H1 (cell line): ENCODE measurements around the gene TRIM27. TPM values are rescaled to one million over a fixed set of nuclear protein-coding genes. Genes with fewer than 3 reads are reported as not detected.

ENCODE experiments used
- CTCF ChIA-PET: fragments of 300-600 bp; sonication (Branson Sonifier 250); formaldehyde crosslinking; loops from one replicate; lab custom pipeline; 2021; ENCODE audit not compliant: partially characterized antibody; lab: Charles Lee
- POLR2A ChIA-PET: fragments of 300-600 bp; sonication (Branson Sonifier 250); formaldehyde crosslinking; loops from one replicate; lab custom pipeline; 2021; ENCODE audit warnings: inconsistent platforms; ENCODE audit not compliant: partially characterized antibody; lab: Charles Lee
- DNase-seq, 2 experiments: peaks; one replicate each; pipeline versions ENCODE4 v3.0.0 to v3.0.0-alpha.2; 2010 to 2022; ENCODE audit warnings: low spot score in 2 of 2, low read depth in 1 of 2, mixed read lengths in 1 of 2
- FAIRE-seq: peaks from 2 replicates; lab custom pipeline; 2011; peaks lifted over from hg19 to GRCh38; lab: Jason Lieb, UNC
- H2AFZ ChIP-seq: 2 replicates; pipeline ENCODE4 v1.8.1; 2012; ENCODE audit warnings: low read length, inconsistent platforms
- H2AK5ac ChIP-seq: 2 replicates; pipeline ENCODE4 v1.6.1; 2013; ENCODE audit warnings: low read depth, low read length
- H2BK120ac ChIP-seq: replicated peaks from 2 replicates; pipeline ENCODE3; 2013; ENCODE audit warnings: low read depth, low read length, inconsistent platforms
- H2BK12ac ChIP-seq: 2 replicates; pipeline ENCODE4 v1.6.1; 2013; ENCODE audit warnings: low read depth, low read length
- H2BK15ac ChIP-seq: 2 replicates; pipeline ENCODE4 v1.6.1; 2013; ENCODE audit warnings: low read length
- H2BK20ac ChIP-seq: 2 replicates; pipeline ENCODE4 v1.6.1; 2013; ENCODE audit warnings: low read length
- H2BK5ac ChIP-seq: 2 replicates; pipeline ENCODE4 v1.6.1; 2013; ENCODE audit warnings: low read depth, low read length
- H3K14ac ChIP-seq: 2 replicates; pipeline ENCODE4 v1.6.1; 2013; ENCODE audit warnings: inconsistent platforms; ENCODE audit not compliant: insufficient read length
- H3K18ac ChIP-seq: 2 replicates; pipeline ENCODE4 v1.6.1; 2013; ENCODE audit warnings: low read length; ENCODE audit errors: extremely low read depth
- H3K23ac ChIP-seq: 2 replicates; pipeline ENCODE4 v1.6.1; 2013; ENCODE audit warnings: inconsistent platforms; ENCODE audit not compliant: insufficient read length
- H3K23me2 ChIP-seq: 2 replicates; pipeline ENCODE4 v1.6.1; 2013; ENCODE audit warnings: low read depth, low read length
- H3K27ac ChIP-seq: 2 replicates; pipeline ENCODE4 v1.6.1; 2011; ENCODE audit warnings: low read depth, low read length, inconsistent platforms
- H3K27me3 ChIP-seq, 4 experiments: replicated peaks in 1 of 4; 1 replicate in 1 of 4; 2 replicates in 3 of 4; pipeline versions ENCODE4 v1.6.1 to v1.8.1; 2011 to 2013; ENCODE audit warnings: low read length in 3 of 4, mild to moderate bottlenecking in 3 of 4, inconsistent platforms in 2 of 4, mixed read lengths in 2 of 4, moderate library complexity in 1 of 4; ENCODE audit not compliant: control insufficient read depth in 3 of 4, insufficient read depth in 3 of 4; ENCODE audit errors: extremely low read depth in 1 of 4
- H3K36me3 ChIP-seq, 4 experiments: 2 replicates each; pipeline versions ENCODE4 v1.6.1 to v1.8.1; 2011 to 2013; ENCODE audit warnings: mild to moderate bottlenecking in 4 of 4, low read length in 3 of 4, moderate library complexity in 2 of 4, control low read depth in 1 of 4, inconsistent platforms in 1 of 4; ENCODE audit not compliant: insufficient read depth in 4 of 4, control insufficient read depth in 2 of 4
- H3K4ac ChIP-seq: replicated peaks from 2 replicates; pipeline ENCODE3; 2013; ENCODE audit warnings: low read length, low read depth, mixed read lengths, inconsistent platforms; ENCODE audit not compliant: insufficient read length
- H3K4me1 ChIP-seq, 4 experiments: replicated peaks in 1 of 4; 1 replicate in 1 of 4; 2 replicates in 3 of 4; pipeline versions ENCODE4 v1.6.1 to v1.8.1; 2011 to 2013; ENCODE audit warnings: low read length in 3 of 4, inconsistent platforms in 2 of 4, mixed read lengths in 1 of 4; ENCODE audit not compliant: insufficient read depth in 4 of 4, control insufficient read depth in 3 of 4
- H3K4me2 ChIP-seq, 2 experiments: 2 replicates each; pipeline versions ENCODE4 v1.6.1 to v1.8.1; 2011 to 2013; ENCODE audit warnings: low read depth in 2 of 2, low read length in 2 of 2, control low read depth in 1 of 2, inconsistent platforms in 1 of 2, mild to moderate bottlenecking in 1 of 2; ENCODE audit not compliant: insufficient read depth in 1 of 2
- H3K4me3 ChIP-seq, 4 experiments: fragments of 200-600, 300-600 bp in 1 of 4; sonication (generic), shearing (Covaris generic), sonication (Bioruptor Twin) in 1 of 4; 2 replicates each; pipeline versions ENCODE4 v1.5.1 to v1.8.1; 2011 to 2016; ENCODE audit warnings: low read length in 4 of 4, low read depth in 3 of 4, control low read depth in 2 of 4, inconsistent platforms in 2 of 4, mild to moderate bottlenecking in 2 of 4, mixed read lengths in 1 of 4, moderate library complexity in 1 of 4; ENCODE audit not compliant: insufficient read depth in 2 of 4; ENCODE audit errors: extremely low read depth in 1 of 4
- H3K56ac ChIP-seq: replicated peaks from 2 replicates; pipeline ENCODE3; 2013; ENCODE audit warnings: low read depth, mild to moderate bottlenecking, mixed read lengths, low read length, inconsistent platforms; ENCODE audit not compliant: insufficient read length
- H3K79me1 ChIP-seq: 2 replicates; pipeline ENCODE4 v1.6.1; 2013; ENCODE audit warnings: low read depth, low read length, control low read depth
- H3K79me2 ChIP-seq, 2 experiments: 2 replicates each; pipeline versions ENCODE4 v1.6.1 to v1.8.1; 2012 to 2013; ENCODE audit warnings: low read length in 2 of 2, mild to moderate bottlenecking in 2 of 2, inconsistent platforms in 1 of 2; ENCODE audit not compliant: insufficient read depth in 2 of 2, control insufficient read depth in 1 of 2
- H3K9ac ChIP-seq, 4 experiments: replicated peaks in 1 of 4; 1 replicate in 1 of 4; 2 replicates in 3 of 4; pipeline versions ENCODE4 v1.6.1 to v1.8.1; 2011 to 2013; ENCODE audit warnings: low read depth in 3 of 4, low read length in 3 of 4, control low read depth in 2 of 4, mild to moderate bottlenecking in 2 of 4, moderate library complexity in 2 of 4, inconsistent platforms in 1 of 4; ENCODE audit errors: extremely low read depth in 1 of 4
- H3K9me3 ChIP-seq, 2 experiments: 2 replicates each; pipeline versions ENCODE4 v1.6.1 to v1.8.1; 2012 to 2013; ENCODE audit warnings: mild to moderate bottlenecking in 2 of 2, moderate library complexity in 2 of 2, control low read depth in 1 of 2, inconsistent platforms in 1 of 2, low read depth in 1 of 2, low read length in 1 of 2, mixed read lengths in 1 of 2; ENCODE audit not compliant: insufficient read depth in 2 of 2
- H4K20me1 ChIP-seq, 2 experiments: replicated peaks in 1 of 2; 2 replicates each; pipeline versions ENCODE3 to v1.8.1; 2011 to 2013; ENCODE audit warnings: inconsistent platforms in 2 of 2, low read length in 2 of 2, mild to moderate bottlenecking in 1 of 2; ENCODE audit not compliant: insufficient read depth in 2 of 2, control insufficient read depth in 1 of 2
- H4K5ac ChIP-seq: 2 replicates; pipeline ENCODE4 v1.6.1; 2013; ENCODE audit warnings: low read length, low read depth, mixed read lengths, inconsistent platforms; ENCODE audit not compliant: insufficient read length
- H4K8ac ChIP-seq: 2 replicates; pipeline ENCODE4 v1.8.0; 2013; ENCODE audit warnings: mild to moderate bottlenecking, moderate library complexity, low read length, inconsistent platforms; ENCODE audit not compliant: insufficient read depth; ENCODE audit errors: extremely low read depth
- H4K91ac ChIP-seq: replicated peaks from 2 replicates; pipeline ENCODE3; 2013; ENCODE audit warnings: low read length, mixed read lengths, inconsistent platforms; ENCODE audit not compliant: insufficient read length
- CEBPB ChIP-seq: IDR thresholded peaks from 2 replicates; pipeline ENCODE4 v1.6.1; 2012; ENCODE audit warnings: low read depth, low read length
- FOSL1 ChIP-seq: IDR thresholded peaks from 2 replicates; pipeline ENCODE4 v1.6.1; 2011; ENCODE audit warnings: mild to moderate bottlenecking, low read depth, low read length, moderate library complexity; ENCODE audit not compliant: insufficient read depth
- HDAC6 ChIP-seq: IDR thresholded peaks from one replicate; pipeline ENCODE4 v1.7.1; 2012; ENCODE audit warnings: low read depth, mild to moderate bottlenecking, inconsistent platforms, low read length, moderate library complexity
- MAFK ChIP-seq: IDR thresholded peaks from 2 replicates; pipeline ENCODE4 v1.6.1; 2012; ENCODE audit warnings: low read depth, mild to moderate bottlenecking, improper control_type of control experiment, low read length
- POLR2AphosphoS5 ChIP-seq: IDR thresholded peaks from 2 replicates; pipeline ENCODE4 v1.6.1; 2011; ENCODE audit warnings: low read depth, low read length
- SIN3A ChIP-seq, 2 experiments: IDR thresholded peaks in 1 of 2; conservative IDR thresholded peaks in 1 of 2; 2 replicates each; pipeline ENCODE4 v1.6.1; 2011 to 2012; ENCODE audit warnings: low read length in 2 of 2, improper control_type of control experiment in 1 of 2, low read depth in 1 of 2, mild to moderate bottlenecking in 1 of 2
- TAF1 ChIP-seq: IDR thresholded peaks from 2 replicates; pipeline ENCODE4 v1.6.1; 2011; ENCODE audit warnings: mild to moderate bottlenecking, low read depth, low read length
- TBP ChIP-seq: IDR thresholded peaks from 2 replicates; pipeline ENCODE4 v1.6.1; 2011; ENCODE audit warnings: low read depth, low read length, improper control_type of control experiment
- TEAD4 ChIP-seq: IDR thresholded peaks from 2 replicates; pipeline ENCODE4 v1.6.1; 2012; ENCODE audit warnings: low read depth, low read length, inconsistent platforms, mixed read lengths
- YY1 ChIP-seq: IDR thresholded peaks from 2 replicates; pipeline ENCODE4 v1.6.1; 2011; ENCODE audit warnings: low read depth, mild to moderate bottlenecking, low read length
- WGBS, 2 experiments: shearing (Covaris generic) in 1 of 2; methylation state at CpG; one replicate each; pipeline versions ENCODE4 v1.1.6 to v1.1.7; 2013 to 2015; ENCODE audit warnings: low lambda C conversion rate in 2 of 2, mixed read lengths in 2 of 2, inconsistent platforms in 1 of 2, low coverage in 1 of 2, missing lambda C conversion rate in 1 of 2; ENCODE audit not compliant: insufficient replicate concordance in 2 of 2, insufficient coverage in 1 of 2, insufficient read length in 1 of 2; ENCODE audit errors: extremely low coverage in 1 of 2, missing lambda C conversion rate in 1 of 2; 5-methylcytosine and 5-hydroxymethylcytosine counted together
- polyA plus RNA-seq, 7 experiments: library from polyadenylated mRNA; depleted of rRNA in 3 of 7; stranded (reverse) in 5 of 7; unstranded in 2 of 7; fragments of >200 nt in 5 of 7; fragments of 200-250 nt in 2 of 7; gene quantifications; 1 replicate in 5 of 7; 2 replicates in 1 of 7; 4 replicates in 1 of 7; pipeline versions ENCODE4 v1.2.1 to v1.2.3, GENCODE V29; 2011 to 2013; ENCODE audit warnings: missing spikeins in 2 of 7, mixed read lengths in 2 of 7
- total RNA-seq: library from RNA; stranded (reverse); fragmentation: NEBNext Ultra II Directional; extraction: Animal tissue kit (Norgen Biotek cat#: 25700); gene quantifications from 2 replicates; pipeline ENCODE4 v1.2.1, GENCODE V29; 2021
- TF ChIP-seq, protein P1 (sequence below): IDR thresholded peaks from 2 replicates; pipeline ENCODE4 v1.6.1; 2012; ENCODE audit warnings: inconsistent platforms

TRIM27 gene
- total and polyA plus RNA-seq, 2 of the 8 experiments (the other 6 are each of a cell fraction or from before 2014, with no cell fraction given), result 76.4 to 85.9 TPM

DNA sequence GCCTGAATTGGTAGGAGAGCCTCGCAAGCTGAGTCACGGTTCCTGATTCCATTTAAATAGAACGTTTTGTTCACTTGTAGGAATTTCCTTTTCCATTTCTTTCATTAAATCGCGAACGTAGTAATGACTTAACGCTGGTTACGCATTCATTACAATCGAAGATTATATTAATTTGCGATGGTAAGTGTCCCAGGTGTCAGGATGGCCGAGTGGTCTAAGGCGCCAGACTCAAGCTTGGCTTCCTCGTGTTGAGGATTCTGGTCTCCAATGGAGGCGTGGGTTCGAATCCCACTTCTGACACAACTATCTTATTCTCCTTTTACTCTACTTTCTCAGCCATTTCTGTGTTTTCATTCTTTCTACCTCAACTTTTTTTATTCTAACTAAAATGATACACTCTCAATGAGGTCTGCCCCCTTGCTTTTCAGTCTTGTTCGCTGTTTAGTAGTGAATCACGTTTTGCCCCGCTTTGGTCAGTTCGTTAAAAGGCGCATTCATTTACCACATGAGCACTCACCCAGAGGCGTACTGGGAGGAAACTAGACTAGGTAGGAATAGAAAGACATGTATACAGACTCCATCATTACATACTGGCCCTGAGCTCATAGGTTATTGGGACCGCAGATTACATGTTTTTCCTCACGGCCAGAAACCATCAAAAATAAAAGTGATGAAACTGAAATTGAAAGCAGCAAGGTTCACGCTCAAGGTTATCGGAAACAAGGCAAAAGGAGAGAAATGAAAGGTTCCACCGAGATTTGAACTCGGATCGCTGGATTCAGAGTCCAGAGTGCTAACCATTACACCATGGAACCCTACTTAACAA is 17.3 kb upstream of the TRIM27 start:
- Histone ChIP-seq H3K23ac (no peak overlapping the region), H2BK20ac (no peak overlapping the region), H2BK5ac (0 out of 2 replicates have a peak overlapping the region, but pooled peaks have one; percentile 57), H4K20me1 (no peaks in the 10 kb centered on the region), H3K4ac (no peak overlapping the region), H2AK5ac (no peak overlapping the region), H3K14ac (no peak overlapping the region), H3K27me3 (no peaks in the 10 kb centered on the region), H3K4me1 (no peaks in the 10 kb centered on the region), H2BK15ac (no peak overlapping the region), H3K4me3 (peak overlapping the region; percentile 50 to 90 (median 71)), H3K4me2 (peak overlapping the region; percentile 76 to 86), H2BK12ac (no peak overlapping the region), H3K36me3 (no peaks in the 10 kb centered on the region), H3K56ac (no peak overlapping the region), H2BK120ac (no peak overlapping the region), H3K23me2 (peaks cover 3% of the 10 kb centered on the region; the same call in 1 of the 2 replicates), H3K27ac (no peak overlapping the region), H4K5ac (no peak overlapping the region), H3K9me3 (no peaks in the 10 kb centered on the region), H4K91ac (no peak overlapping the region), H3K18ac (no peak overlapping the region), H3K79me1 (no peaks in the 10 kb centered on the region), H4K8ac (no peak overlapping the region), H3K79me2 (no peaks in the 10 kb centered on the region), H2AFZ (0 out of 2 replicates have a peak overlapping the region, but pooled peaks have one; percentile 78), H3K9ac (peak overlapping the region; percentile 31 to 80 (median 57); a peak in 5 of 7 replicates)
- DNase-seq (peak; percentile 70 to 93), FAIRE-seq (peak; percentile 75)
- WGBS, 2 experiments, result 1% methylated on average over 28 of the region's 28 CpGs; no CpG with 5 or more reads in 1 of the 2 experiments
- ChIA-PET CTCF (interaction anchor here (0.7 to 2.4 kb wide), 6 partner anchors 14 to 43 kb away, joined by 3 to 8 read pairs (median 4); partner anchors contain the start of gene TRIM27), POLR2A (interaction anchor here (0.6 to 6.3 kb wide), 12 partner anchors 17 to 1048 kb away, joined by 3 to 53 read pairs (median 4); partner anchors contain the start of gene TRIM27)
- TF ChIP-seq TEAD4 (peak; percentile 75), POLR2AphosphoS5 (no peak), YY1 (peak; percentile 75), FOSL1 (no peak), SIN3A (conservative IDR thresholded peaks at IDR 0.05 in 1 of 2, IDR thresholded peaks at IDR 0.05 in 1 of 2; ENCODE audit: low read depth in 1 of 2, low read length in 2 of 2) (0 out of 4 replicates have a peak, but pooled peaks have one; percentile 1 to 36), TAF1 (0 out of 2 replicates have a peak, but pooled peaks have one; percentile 20), MAFK (peak; percentile 87), HDAC6 (no peak), CEBPB (peak; percentile 69; the same call in 1 of the 2 replicates), TBP (peak; percentile 99)
- TF ChIP-seq, protein P1, sequence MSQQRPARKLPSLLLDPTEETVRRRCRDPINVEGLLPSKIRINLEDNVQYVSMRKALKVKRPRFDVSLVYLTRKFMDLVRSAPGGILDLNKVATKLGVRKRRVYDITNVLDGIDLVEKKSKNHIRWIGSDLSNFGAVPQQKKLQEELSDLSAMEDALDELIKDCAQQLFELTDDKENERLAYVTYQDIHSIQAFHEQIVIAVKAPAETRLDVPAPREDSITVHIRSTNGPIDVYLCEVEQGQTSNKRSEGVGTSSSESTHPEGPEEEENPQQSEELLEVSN, result 0 out of 2 replicates have a peak, but pooled peaks have one; percentile 10
